GM12865 (cell line): ENCODE measurements around the gene NISCH.

Experiments used
- DNase-seq: peaks from one replicate; pipeline ENCODE4 v3.0.0; 2010; ENCODE audit warnings: low read depth
- H3K4me3 ChIP-seq: 2 replicates; pipeline ENCODE4 v1.5.1; 2011; ENCODE audit warnings: mild to moderate bottlenecking, low read depth, low read length, control low read depth
- TF ChIP-seq, protein P1 (sequence below): IDR thresholded peaks from 2 replicates; pipeline ENCODE4 v1.5.1; 2011; ENCODE audit warnings: low read length, control low read depth, low read depth, inconsistent platforms; ENCODE audit not compliant: insufficient read depth; ENCODE audit errors: missing control alignments

The NISCH gene

DNA sequence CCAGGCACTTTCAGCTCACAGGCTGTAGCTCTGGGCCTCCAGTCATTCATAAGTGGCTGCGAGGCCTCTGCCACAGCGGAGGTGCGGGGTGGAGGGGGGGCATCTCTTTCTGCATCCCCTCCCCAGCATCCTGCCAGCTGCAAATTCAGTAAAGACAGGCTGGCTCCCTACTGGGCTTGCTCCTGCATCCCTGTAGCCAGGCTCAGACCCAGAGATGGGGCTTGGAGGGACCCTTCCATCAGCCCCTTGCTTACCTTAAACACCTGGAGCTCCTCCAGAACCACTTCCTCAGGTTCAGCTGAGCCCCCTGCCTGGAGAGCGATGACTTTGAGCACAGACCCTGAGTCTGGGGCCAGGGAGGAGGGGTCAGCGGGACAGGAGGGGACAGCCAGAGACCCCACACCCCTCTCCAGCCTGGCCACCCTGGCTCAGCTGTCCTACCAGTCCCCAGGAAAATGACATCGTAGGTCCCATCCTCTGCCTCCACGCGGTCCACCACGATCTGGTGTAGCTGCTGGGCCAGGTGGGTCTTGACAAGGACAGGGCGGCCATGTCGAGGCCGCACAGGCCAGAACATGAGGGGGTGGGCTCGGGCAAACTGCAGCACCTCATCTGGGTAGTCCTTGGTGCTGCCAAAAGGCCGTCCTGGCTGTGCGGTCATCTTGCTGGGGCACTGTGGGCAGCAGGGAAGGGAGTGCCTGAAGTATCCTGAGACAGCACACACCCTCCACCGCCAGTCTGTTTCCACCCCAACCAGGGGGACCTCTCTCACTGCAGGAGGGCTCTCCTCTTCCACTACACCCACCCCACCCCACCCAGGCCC lies 15.8 kb upstream of the NISCH start:
- TF ChIP-seq, protein P1, sequence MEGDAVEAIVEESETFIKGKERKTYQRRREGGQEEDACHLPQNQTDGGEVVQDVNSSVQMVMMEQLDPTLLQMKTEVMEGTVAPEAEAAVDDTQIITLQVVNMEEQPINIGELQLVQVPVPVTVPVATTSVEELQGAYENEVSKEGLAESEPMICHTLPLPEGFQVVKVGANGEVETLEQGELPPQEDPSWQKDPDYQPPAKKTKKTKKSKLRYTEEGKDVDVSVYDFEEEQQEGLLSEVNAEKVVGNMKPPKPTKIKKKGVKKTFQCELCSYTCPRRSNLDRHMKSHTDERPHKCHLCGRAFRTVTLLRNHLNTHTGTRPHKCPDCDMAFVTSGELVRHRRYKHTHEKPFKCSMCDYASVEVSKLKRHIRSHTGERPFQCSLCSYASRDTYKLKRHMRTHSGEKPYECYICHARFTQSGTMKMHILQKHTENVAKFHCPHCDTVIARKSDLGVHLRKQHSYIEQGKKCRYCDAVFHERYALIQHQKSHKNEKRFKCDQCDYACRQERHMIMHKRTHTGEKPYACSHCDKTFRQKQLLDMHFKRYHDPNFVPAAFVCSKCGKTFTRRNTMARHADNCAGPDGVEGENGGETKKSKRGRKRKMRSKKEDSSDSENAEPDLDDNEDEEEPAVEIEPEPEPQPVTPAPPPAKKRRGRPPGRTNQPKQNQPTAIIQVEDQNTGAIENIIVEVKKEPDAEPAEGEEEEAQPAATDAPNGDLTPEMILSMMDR: no peak
- no peak for DNase-seq
- no peak overlapping the region for H3K4me3 ChIP-seq

DNA sequence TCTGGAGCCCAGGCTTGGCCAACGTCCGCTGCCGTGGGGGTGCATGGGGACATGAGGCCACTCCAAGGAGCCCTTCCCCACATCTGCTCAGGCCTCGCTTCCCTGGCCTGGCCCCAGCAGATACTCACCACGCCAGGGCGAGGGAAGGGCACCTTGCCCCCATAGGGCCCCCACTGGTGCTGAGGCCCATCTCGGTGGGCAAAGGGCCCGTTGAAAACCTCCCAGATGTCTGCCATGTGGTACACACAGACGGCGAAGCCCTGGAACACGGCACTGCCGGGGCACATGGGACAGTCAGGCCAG lies 15.2 kb upstream of the NISCH start:
- no peak for DNase-seq
- TF ChIP-seq, protein P1: no peak
- H3K4me3 ChIP-seq: no peak overlapping the region

DNA sequence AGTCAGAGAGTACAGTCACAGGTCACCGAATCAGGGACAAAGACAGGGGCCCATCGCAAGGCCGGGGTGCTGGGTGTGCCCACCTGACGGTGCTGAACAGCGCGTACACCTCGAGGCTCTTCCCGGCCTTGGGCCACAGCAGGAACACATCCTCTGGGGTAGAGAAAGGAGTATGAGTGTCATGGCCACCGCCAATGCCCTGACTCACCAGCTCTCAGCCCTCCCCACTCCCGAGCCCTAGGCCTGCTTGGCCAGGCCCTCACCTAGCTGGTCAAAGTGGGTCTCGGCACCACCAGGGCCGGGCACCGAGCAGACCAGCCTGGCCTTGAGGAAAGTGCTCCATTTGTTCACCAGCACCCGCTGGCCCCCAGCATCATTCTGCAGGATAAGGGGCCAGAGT lies 14.7 kb upstream of the NISCH start:
- no peak for DNase-seq
- no peak overlapping the region for H3K4me3 ChIP-seq
- TF ChIP-seq, protein P1: no peak

DNA sequence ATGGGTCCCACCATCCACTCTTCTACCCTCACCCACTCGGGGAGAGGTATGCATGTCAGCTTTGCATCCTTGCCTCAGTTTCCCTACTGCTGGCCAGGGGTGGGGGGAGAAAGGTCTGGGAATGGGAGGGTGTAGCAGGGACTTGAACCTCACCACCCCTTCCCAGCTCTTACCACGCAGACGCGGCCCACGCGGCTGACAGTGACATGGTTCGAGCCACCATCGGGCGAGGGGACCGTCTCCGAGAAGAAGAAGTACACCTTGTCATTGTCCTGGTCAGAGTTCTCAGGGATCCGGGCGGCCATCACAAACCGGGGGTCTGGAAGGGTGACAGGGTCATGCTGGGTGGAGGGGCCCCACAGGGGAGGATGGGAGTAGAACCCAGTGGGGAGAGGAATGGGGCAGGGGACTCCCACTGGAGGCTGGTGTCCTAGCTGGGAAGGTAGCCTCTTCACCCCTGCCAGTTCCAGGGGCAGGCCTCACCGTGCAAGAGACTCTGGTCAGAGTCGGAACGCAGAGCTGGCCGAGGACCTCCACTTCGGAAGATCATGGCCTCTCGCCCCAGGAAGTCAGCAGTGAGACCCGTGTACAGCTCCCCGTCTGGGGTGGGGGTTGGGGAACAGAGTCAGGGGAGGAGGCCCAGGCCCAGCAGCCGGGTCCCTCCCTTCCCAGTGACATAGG lies 14.2 kb upstream of the NISCH start:
- no peak overlapping the region for H3K4me3 ChIP-seq
- DNase-seq: no peak
- TF ChIP-seq, protein P1: no peak

DNA sequence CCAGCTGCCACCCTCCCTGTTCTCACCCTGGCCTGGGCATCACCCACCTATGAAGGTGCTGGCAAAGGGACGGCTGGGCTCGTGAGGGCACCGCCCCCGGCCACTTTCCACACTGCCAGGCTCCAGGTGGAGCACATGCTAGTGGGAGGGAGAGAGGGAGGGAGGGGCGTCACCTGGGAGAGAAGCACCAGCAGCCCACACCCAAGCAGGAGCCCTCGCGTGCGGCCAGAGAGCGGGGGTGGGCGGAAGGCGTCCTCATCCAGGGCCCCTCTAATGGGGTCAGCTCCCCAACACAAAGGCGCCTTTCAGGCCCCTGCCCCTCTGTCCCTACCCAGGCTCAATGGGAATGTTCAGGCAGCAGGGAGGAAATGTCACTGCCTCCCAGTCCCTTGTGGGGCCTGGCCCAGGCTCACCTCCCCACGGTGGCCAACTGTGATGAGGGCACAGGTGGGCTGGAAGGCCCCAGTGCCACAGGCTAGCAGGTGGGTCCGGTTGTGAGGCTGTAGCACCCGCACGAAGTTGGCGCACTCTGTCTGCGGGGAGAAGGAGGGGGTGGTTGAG lies 13.6 kb upstream of the NISCH start:
- no peak for DNase-seq
- TF ChIP-seq, protein P1: no peak
- H3K4me3 ChIP-seq: no peak overlapping the region

DNA sequence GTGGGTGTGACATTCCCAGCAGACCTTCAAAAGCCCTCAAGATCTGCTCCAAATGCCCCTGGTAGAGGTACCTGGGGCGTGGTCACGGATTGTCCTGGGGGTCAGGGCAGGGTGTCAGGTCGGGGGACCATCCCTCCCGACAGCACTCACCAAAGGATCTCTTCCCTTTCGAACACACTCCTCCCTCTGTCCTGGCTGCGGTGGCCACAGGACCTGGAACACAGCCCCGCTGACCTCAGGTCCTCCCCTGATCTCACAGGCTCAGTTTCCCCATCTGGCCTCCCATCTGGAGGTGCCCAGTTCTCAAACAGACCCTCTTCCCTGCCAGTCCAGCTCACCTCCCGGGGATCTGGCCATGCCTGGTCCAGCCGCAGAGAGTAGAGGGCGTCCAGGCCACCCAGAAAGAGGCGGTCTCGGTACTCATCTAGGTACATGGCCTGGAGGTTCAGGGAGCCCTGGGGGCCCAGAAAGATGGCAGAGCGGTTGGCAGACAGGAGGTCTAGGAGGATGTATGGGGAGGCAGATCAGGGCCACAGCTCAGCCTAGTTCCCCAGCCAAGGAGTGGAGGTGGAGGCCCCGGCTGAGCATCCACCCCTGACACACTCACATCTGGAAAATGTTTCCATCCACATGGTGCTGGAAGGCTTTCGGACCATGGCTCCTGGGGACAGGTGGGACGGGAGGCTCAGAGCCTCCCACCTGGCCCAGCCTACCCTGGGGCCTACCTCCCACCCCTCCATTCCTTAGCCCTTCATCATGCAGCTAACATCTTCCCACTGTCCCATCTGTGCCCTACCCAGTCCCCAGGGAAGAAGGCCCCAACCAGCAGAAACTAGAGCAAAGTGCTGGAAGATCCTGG lies 12.8 kb upstream of the NISCH start:
- TF ChIP-seq, protein P1: no peak
- H3K4me3 ChIP-seq: no peak overlapping the region
- no peak for DNase-seq
